Measurements from ENCODE around the gene CFL1. TPM values are rescaled to one million over a fixed set of nuclear protein-coding genes. Genes with fewer than 3 reads are reported as not detected.
"Not testable (repeated sequence)": the region's sequence is repeated elsewhere in the genome, so short reads cannot be mapped to it uniquely, and the experiment has no call there.

Gene CFL1
- total RNA-seq, 1 donor from 2014 or later, result 299 TPM

- H3K27me3 ChIP-seq (ENCODE audit: low read depth), result no peaks in the 10 kb centered on the region
- H3K36me3 ChIP-seq, result peaks cover 40% of the 10 kb centered on the region
- H3K4me1 ChIP-seq, result peaks cover 9% of the 10 kb centered on the region
- H3K4me3 ChIP-seq, result no peak overlapping the region
- no peak for DNase-seq
- intact Hi-C loops (cut with micrococcal nuclease), result no loop called here
- no peak for TF ChIP-seq CTCF (IDR thresholded peaks at IDR 0.05; ENCODE audit: borderline replicate concordance)
- no peak overlapping the region for H3K27ac ChIP-seq (replicated peaks)
- peaks cover 9% of the 10 kb centered on the region for H3K9me3 ChIP-seq (replicated peaks)
These were observed 8.6 kb downstream of the CFL1 start for GRCh38 chr11:65849366-65849765.

- intact Hi-C loops (cut with micrococcal nuclease), result not testable (repeated sequence)
These were observed 9.3 kb downstream of the CFL1 start for GRCh38 chr11:65848693-65849092.

GRCh38 chr11:65847746-65848145 is 10.2 kb downstream of the CFL1 start:
- peaks cover 9% of the 10 kb centered on the region for H3K9me3 ChIP-seq (replicated peaks)
- DNase-seq, result no peak
- H3K27me3 ChIP-seq (ENCODE audit: low read depth), result no peaks in the 10 kb centered on the region
- no peak for TF ChIP-seq CTCF (IDR thresholded peaks at IDR 0.05; ENCODE audit: borderline replicate concordance)
- H3K27ac ChIP-seq (replicated peaks), result no peak overlapping the region
- H3K36me3 ChIP-seq, result peaks cover 23% of the 10 kb centered on the region
- H3K4me1 ChIP-seq, result no peaks in the 10 kb centered on the region
- no peak overlapping the region for H3K4me3 ChIP-seq
- intact Hi-C loops (cut with micrococcal nuclease), result no loop called here

More at GRCh38 chr11:65848693-65849092, 9.3 kb downstream of the CFL1 start:
- H3K4me3 ChIP-seq; H3K27me3 ChIP-seq (ENCODE audit: low read depth); H3K27ac ChIP-seq (replicated peaks); H3K9me3 ChIP-seq (replicated peaks); H3K4me1 ChIP-seq; DNase-seq: not testable (repeated sequence)
- peaks cover 33% of the 10 kb centered on the region for H3K36me3 ChIP-seq

- no peak for DNase-seq
- Histone ChIP-seq H3K4me1 (no peaks in the 10 kb centered on the region), H3K27ac (replicated peaks) (no peak overlapping the region), H3K9me3 (replicated peaks) (no peaks in the 10 kb centered on the region), H3K27me3 (ENCODE audit: low read depth) (no peaks in the 10 kb centered on the region), H3K36me3 (no peaks in the 10 kb centered on the region), H3K4me3 (no peak overlapping the region)
- intact Hi-C loops (cut with micrococcal nuclease), result no loop called here
- TF ChIP-seq CTCF (IDR thresholded peaks at IDR 0.05; ENCODE audit: borderline replicate concordance), result no peak
These were observed 13.6 kb downstream of the CFL1 start for GRCh38 chr11:65844231-65844872.

GRCh38 chr11:65843811-65844210 is 14.2 kb downstream of the CFL1 start:
- intact Hi-C loops (cut with micrococcal nuclease), result no loop called here
- H3K36me3 ChIP-seq, result no peaks in the 10 kb centered on the region
- DNase-seq, result no peak

More at GRCh38 chr11:65843811-65844210, 14.2 kb downstream of the CFL1 start:
- no peaks in the 10 kb centered on the region for H3K9me3 ChIP-seq (replicated peaks)
- no peak overlapping the region for H3K27ac ChIP-seq (replicated peaks)
- H3K4me1 ChIP-seq, result no peaks in the 10 kb centered on the region
- H3K27me3 ChIP-seq (ENCODE audit: low read depth), result no peaks in the 10 kb centered on the region
- no peak overlapping the region for H3K4me3 ChIP-seq
- no peak for TF ChIP-seq CTCF (IDR thresholded peaks at IDR 0.05; ENCODE audit: borderline replicate concordance)
